ENCODE data around the gene PHC1.
"Not testable (repeated sequence)": the region's sequence is repeated elsewhere in the genome, so short reads cannot be mapped to it uniquely, and the experiment has no call there.

The PHC1 gene

DNA sequence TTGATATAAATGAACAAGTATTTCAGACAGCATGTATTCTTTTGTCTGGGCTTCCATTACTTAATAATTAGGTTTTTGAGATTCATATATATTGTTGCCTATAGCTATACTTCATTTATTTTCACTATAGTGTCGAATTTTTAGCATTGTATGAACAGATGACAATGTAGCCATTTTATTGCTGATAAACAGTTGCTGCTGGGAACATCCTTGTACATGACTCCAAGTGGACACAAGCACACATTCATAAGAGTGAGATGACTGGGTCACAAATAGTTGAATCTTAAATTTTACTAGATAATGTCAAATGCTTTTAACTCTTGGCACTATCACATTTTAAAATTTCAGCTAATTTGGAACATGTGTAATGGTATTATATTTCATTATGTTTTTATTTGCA is 19.3 kb upstream of the PHC1 start:
- TF ChIP-seq HDGF (IDR thresholded peaks at IDR 0.05; ENCODE audit: borderline replicate concordance) (no peak), FOXK2 (IDR thresholded peaks at IDR 0.05) (no peak), ARNT (IDR thresholded peaks at IDR 0.05) (no peak), SUZ12 (IDR thresholded peaks at IDR 0.05) (no peak), NFRKB (IDR thresholded peaks at IDR 0.05) (no peak), FOXM1 (IDR thresholded peaks at IDR 0.05; ENCODE audit: borderline replicate concordance) (no peak), TARDBP (IDR thresholded peaks at IDR 0.05) (no peak), CTBP1 (IDR thresholded peaks at IDR 0.05; ENCODE audit: borderline replicate concordance) (no peak), ZNF384 (IDR thresholded peaks at IDR 0.05) (no peak), BHLHE40 (IDR thresholded peaks at IDR 0.05; ENCODE audit: borderline replicate concordance) (no peak), FOXA1 (IDR thresholded peaks at IDR 0.05) (no peak)
- ChIA-PET POLR2A (no interaction called here), CTCF (interaction anchor here (0.7 to 1.8 kb wide), 2 partner anchors 10 to 34 kb away, joined by 3 to 4 read pairs; no protein-coding TSS in a partner anchor)
- no peak for DNase-seq (ENCODE audit: extremely low spot score)

DNA sequence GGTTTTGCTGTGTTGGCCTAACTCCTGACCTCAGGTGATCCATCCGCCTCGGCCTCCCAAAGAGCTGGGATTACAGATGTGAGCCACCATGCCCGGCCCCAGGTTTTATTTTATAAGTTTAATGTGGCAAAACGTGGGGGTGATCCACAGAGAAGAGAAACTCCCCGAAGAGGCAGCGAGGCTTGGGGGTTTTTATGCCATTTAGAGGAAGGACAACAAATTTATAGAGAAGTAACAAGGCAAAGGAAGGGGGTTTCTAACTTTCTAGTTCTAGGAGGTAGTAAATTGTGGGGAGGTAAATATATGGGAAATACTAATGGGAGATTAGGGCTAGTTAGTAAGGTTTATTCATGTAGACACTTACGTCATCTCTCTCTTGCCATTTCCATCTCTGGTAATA is 17.2 kb upstream of the PHC1 start:
- ChIA-PET CTCF (no interaction called here), POLR2A (no interaction called here)
- TF ChIP-seq FOXK2 (IDR thresholded peaks at IDR 0.05) (no peak), ZNF384 (IDR thresholded peaks at IDR 0.05) (no peak), SP1 (IDR thresholded peaks at IDR 0.05) (no peak), BHLHE40 (IDR thresholded peaks at IDR 0.05; ENCODE audit: borderline replicate concordance) (no peak), ELF4 (IDR thresholded peaks at IDR 0.05) (no peak), TARDBP (IDR thresholded peaks at IDR 0.05) (no peak), FOXA1 (IDR thresholded peaks at IDR 0.05) (no peak), HDGF (IDR thresholded peaks at IDR 0.05; ENCODE audit: borderline replicate concordance) (no peak), ARNT (IDR thresholded peaks at IDR 0.05) (no peak), FOXM1 (IDR thresholded peaks at IDR 0.05; ENCODE audit: borderline replicate concordance) (no peak), LEF1 (IDR thresholded peaks at IDR 0.05; ENCODE audit: borderline replicate concordance) (no peak), L3MBTL2 (conservative IDR thresholded peaks at IDR 0.05) (no peak), CTBP1 (IDR thresholded peaks at IDR 0.05; ENCODE audit: borderline replicate concordance) (no peak), SUZ12 (IDR thresholded peaks at IDR 0.05) (no peak)
- TF ChIP-seq, protein P1, sequence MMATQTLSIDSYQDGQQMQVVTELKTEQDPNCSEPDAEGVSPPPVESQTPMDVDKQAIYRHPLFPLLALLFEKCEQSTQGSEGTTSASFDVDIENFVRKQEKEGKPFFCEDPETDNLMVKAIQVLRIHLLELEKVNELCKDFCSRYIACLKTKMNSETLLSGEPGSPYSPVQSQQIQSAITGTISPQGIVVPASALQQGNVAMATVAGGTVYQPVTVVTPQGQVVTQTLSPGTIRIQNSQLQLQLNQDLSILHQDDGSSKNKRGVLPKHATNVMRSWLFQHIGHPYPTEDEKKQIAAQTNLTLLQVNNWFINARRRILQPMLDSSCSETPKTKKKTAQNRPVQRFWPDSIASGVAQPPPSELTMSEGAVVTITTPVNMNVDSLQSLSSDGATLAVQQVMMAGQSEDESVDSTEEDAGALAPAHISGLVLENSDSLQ (IDR thresholded peaks at IDR 0.05): no peak
- no peak for DNase-seq (ENCODE audit: extremely low spot score)

DNA sequence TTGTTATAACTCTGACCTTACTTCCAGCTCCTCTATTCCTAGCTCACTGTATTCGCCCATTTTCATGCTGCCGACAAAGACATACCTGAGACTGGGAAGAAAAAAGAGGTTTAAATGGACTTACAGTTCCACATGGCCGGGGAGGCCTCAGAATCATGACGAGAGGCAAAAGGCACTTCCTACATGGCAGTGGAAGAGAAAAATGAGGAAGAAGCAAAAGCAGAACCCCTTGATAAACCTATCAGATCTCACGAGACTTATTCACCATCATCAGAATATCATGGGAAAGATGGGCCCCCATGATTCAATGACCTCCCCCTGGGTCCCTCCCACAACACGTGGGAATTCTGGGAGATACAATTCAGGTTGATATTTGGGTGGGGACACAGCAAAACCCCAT is 14.5 kb upstream of the PHC1 start:
- CTCF ChIA-PET: no interaction called here
- no peak for DNase-seq (ENCODE audit: extremely low spot score)
- TF ChIP-seq NFRKB (IDR thresholded peaks at IDR 0.05) (no peak), LEF1 (IDR thresholded peaks at IDR 0.05; ENCODE audit: borderline replicate concordance) (no peak), FOXK2 (IDR thresholded peaks at IDR 0.05) (no peak), SP1 (IDR thresholded peaks at IDR 0.05) (no peak), FOXA1 (IDR thresholded peaks at IDR 0.05) (no peak), BHLHE40 (IDR thresholded peaks at IDR 0.05; ENCODE audit: borderline replicate concordance) (no peak), CTBP1 (IDR thresholded peaks at IDR 0.05; ENCODE audit: borderline replicate concordance) (no peak), FOXM1 (IDR thresholded peaks at IDR 0.05; ENCODE audit: borderline replicate concordance) (no peak), ARNT (IDR thresholded peaks at IDR 0.05) (no peak)
- TF ChIP-seq, protein P1 (IDR thresholded peaks at IDR 0.05): no peak
- POLR2A ChIA-PET: no interaction called here

DNA sequence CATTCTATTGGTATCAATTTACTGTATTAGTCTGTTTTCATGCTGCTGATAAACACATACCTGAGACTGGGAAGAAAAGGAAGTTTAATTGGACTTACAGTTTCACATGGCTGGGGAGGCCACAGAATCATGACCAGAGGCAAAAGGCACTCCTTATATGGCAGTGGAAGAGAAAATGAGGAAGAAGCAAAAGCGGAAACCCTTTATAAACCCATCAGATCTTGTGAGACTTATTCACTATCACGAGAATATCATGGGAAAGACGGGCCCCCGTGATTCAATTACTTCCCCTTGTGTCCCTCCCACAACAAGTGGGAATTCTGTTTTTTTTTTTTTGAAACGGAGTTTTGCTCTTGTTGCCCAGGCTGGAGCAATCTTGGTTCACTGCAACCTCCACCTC is 11.6 kb upstream of the PHC1 start:
- DNase-seq (ENCODE audit: extremely low spot score); POLR2A ChIA-PET; CTCF ChIA-PET: not testable (repeated sequence)

DNA sequence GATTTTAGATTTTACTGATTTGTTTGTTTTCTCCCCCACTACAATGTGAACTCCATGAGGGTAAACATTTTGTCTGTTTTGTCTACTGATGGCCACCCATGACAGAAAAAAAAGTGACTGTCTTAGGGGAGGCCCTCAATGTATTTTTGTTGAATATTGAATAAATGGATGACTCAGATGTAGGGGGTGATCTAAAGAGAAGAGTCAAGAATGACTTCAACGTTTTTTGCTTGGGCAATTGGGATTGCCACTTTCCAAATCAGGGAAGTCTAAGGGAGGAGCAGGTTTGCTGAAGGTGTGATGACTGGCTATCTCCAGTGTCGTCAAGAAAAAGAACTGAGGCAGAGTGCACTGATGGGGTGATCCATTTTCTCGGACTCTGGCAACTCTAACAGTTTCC is 10.7 kb upstream of the PHC1 start:
- POLR2A ChIA-PET: no interaction called here
- DNase-seq (ENCODE audit: extremely low spot score): no peak
- CTCF ChIA-PET: no interaction called here
- no peak for TF ChIP-seq ARNT (IDR thresholded peaks at IDR 0.05)
- no peak for TF ChIP-seq FOXK2 (IDR thresholded peaks at IDR 0.05)
- TF ChIP-seq ZNF384 (IDR thresholded peaks at IDR 0.05): no peak
- no peak for TF ChIP-seq BHLHE40 (IDR thresholded peaks at IDR 0.05; ENCODE audit: borderline replicate concordance)
- no peak for TF ChIP-seq TARDBP (IDR thresholded peaks at IDR 0.05)
- TF ChIP-seq L3MBTL2 (conservative IDR thresholded peaks at IDR 0.05): no peak
- no peak for TF ChIP-seq FOXA1 (IDR thresholded peaks at IDR 0.05)
- TF ChIP-seq HDGF (IDR thresholded peaks at IDR 0.05; ENCODE audit: borderline replicate concordance): no peak

DNA sequence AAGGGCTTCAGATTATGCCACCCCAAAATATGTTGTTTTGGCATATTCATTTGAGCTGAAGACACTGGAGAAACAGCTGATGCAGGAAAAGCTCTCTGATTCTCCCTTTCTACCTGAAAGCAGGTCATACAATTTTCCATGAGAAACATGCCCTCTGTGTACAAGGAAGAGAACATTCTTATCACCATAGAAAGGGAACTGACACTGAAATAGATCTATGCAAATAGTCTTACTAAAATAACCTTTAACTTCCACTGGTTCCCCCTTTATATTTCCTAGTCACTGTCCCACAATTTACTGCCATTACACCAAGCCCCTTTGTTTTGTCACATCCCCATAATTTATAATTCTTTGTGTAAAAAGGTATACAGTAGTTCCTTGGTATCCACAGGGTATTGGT is 9.6 kb upstream of the PHC1 start:
- no peak for DNase-seq (ENCODE audit: extremely low spot score)
- TF ChIP-seq SP1 (IDR thresholded peaks at IDR 0.05): no peak
- TF ChIP-seq NFRKB (IDR thresholded peaks at IDR 0.05): no peak
- TF ChIP-seq L3MBTL2 (conservative IDR thresholded peaks at IDR 0.05): no peak
- no peak for TF ChIP-seq FOXM1 (IDR thresholded peaks at IDR 0.05; ENCODE audit: borderline replicate concordance)
- TF ChIP-seq, protein P1 (IDR thresholded peaks at IDR 0.05): no peak
- TF ChIP-seq FOXA1 (IDR thresholded peaks at IDR 0.05): no peak
- no peak for TF ChIP-seq BHLHE40 (IDR thresholded peaks at IDR 0.05; ENCODE audit: borderline replicate concordance)
- TF ChIP-seq ZNF384 (IDR thresholded peaks at IDR 0.05): no peak
- no peak for TF ChIP-seq TARDBP (IDR thresholded peaks at IDR 0.05)
- no peak for TF ChIP-seq LEF1 (IDR thresholded peaks at IDR 0.05; ENCODE audit: borderline replicate concordance)
- no peak for TF ChIP-seq HDGF (IDR thresholded peaks at IDR 0.05; ENCODE audit: borderline replicate concordance)
- no peak for TF ChIP-seq FOXK2 (IDR thresholded peaks at IDR 0.05)
- no peak for TF ChIP-seq ELF4 (IDR thresholded peaks at IDR 0.05)
- TF ChIP-seq SUZ12 (IDR thresholded peaks at IDR 0.05): no peak
- no peak for TF ChIP-seq ARNT (IDR thresholded peaks at IDR 0.05)
- TF ChIP-seq CTBP1 (IDR thresholded peaks at IDR 0.05; ENCODE audit: borderline replicate concordance): no peak
- ChIA-PET POLR2A (no interaction called here), CTCF (interaction anchor here (0.6 to 1.0 kb wide), 2 partner anchors 10 to 44 kb away, joined by 3 read pairs; no protein-coding TSS in a partner anchor)

Measured in HEK293T (cell line).